HepG2 (cell line): ENCODE results near the gene TIMM9. TPM values are rescaled to one million over a fixed set of nuclear protein-coding genes. Genes with fewer than 3 reads are reported as not detected.

Experiments
- ERF ChIP-seq: IDR thresholded peaks from 2 replicates; pipeline ENCODE4 v1.6.1; 2018; ENCODE audit warnings: missing biosample characterization, missing genetic modification reagents
- GZF1 ChIP-seq: sonication (generic); formaldehyde crosslinking; IDR thresholded peaks from 2 replicates; pipeline ENCODE4 v1.5.1; 2020; ENCODE audit warnings: mild to moderate bottlenecking, missing genetic modification reagents
- IRF9 ChIP-seq: sonication (generic); formaldehyde crosslinking; IDR thresholded peaks from 2 replicates; pipeline ENCODE4 v1.8.0; 2022; ENCODE audit warnings: missing genetic modification reagents, mild to moderate bottlenecking, borderline replicate concordance
- JDP2 ChIP-seq: sonication (generic); formaldehyde crosslinking; IDR thresholded peaks from 2 replicates; pipeline ENCODE4 v1.8.1; 2022; ENCODE audit warnings: missing genetic modification reagents, borderline replicate concordance
- KLF13 ChIP-seq: sonication (generic); formaldehyde crosslinking; IDR thresholded peaks from 2 replicates; pipeline ENCODE4 v1.4.0; 2020; ENCODE audit warnings: mild to moderate bottlenecking, missing genetic modification reagents
- MYPOP ChIP-seq: sonication (generic); formaldehyde crosslinking; IDR thresholded peaks from 2 replicates; pipeline ENCODE4 v1.8.1; 2023; ENCODE audit warnings: mild to moderate bottlenecking, moderate library complexity, missing genetic modification reagents
- PCBP2 ChIP-seq: fragments of 200-400 bp; formaldehyde crosslinking; optimal IDR thresholded peaks from 2 replicates; pipeline ENCODE3; 2018; ENCODE audit warnings: low read length, low read depth; ENCODE audit not compliant: poor library complexity, severe bottlenecking
- PITX1 ChIP-seq: sonication (generic); formaldehyde crosslinking; IDR thresholded peaks from 2 replicates; pipeline ENCODE4 v1.5.1; 2020; ENCODE audit warnings: mild to moderate bottlenecking, missing genetic modification reagents
- RFX1 ChIP-seq: fragments of 450-650 bp; IDR thresholded peaks from 2 replicates; pipeline ENCODE4 v1.6.1; 2017
- TEF ChIP-seq: sonication (generic); formaldehyde crosslinking; IDR thresholded peaks from 2 replicates; pipeline ENCODE4 v1.5.0; 2020; ENCODE audit warnings: missing genetic modification reagents
- ZBTB39 ChIP-seq: sonication (generic); formaldehyde crosslinking; IDR thresholded peaks from 2 replicates; pipeline ENCODE4 v1.5.0; 2020; ENCODE audit warnings: missing genetic modification reagents
- ZBTB4 ChIP-seq: sonication (generic); formaldehyde crosslinking; IDR thresholded peaks from 2 replicates; pipeline ENCODE4 v1.4.0; 2020; ENCODE audit warnings: missing genetic modification reagents, mild to moderate bottlenecking, borderline replicate concordance
- ZIK1 ChIP-seq: sonication (generic); formaldehyde crosslinking; IDR thresholded peaks from 2 replicates; pipeline ENCODE4 v1.5.0; 2020; ENCODE audit warnings: mild to moderate bottlenecking, low read depth, missing genetic modification reagents, borderline replicate concordance
- ZNF30 ChIP-seq: sonication (generic); formaldehyde crosslinking; IDR thresholded peaks from 2 replicates; pipeline ENCODE4 v1.5.0; 2020; ENCODE audit warnings: mild to moderate bottlenecking, missing genetic modification reagents
- ZNF33B ChIP-seq: sonication (generic); formaldehyde crosslinking; IDR thresholded peaks from 2 replicates; pipeline ENCODE4 v1.5.1; 2020; ENCODE audit warnings: mild to moderate bottlenecking, missing genetic modification reagents
- ZNF576 ChIP-seq: sonication (generic); formaldehyde crosslinking; IDR thresholded peaks from 2 replicates; pipeline ENCODE4 v1.4.0; 2020; ENCODE audit warnings: mild to moderate bottlenecking, missing genetic modification reagents
- ZNF670 ChIP-seq: sonication (generic); formaldehyde crosslinking; IDR thresholded peaks from 2 replicates; pipeline ENCODE4 v1.8.0; 2022; ENCODE audit warnings: mild to moderate bottlenecking, missing genetic modification reagents, borderline replicate concordance
- ZSCAN29 ChIP-seq: sonication (generic); formaldehyde crosslinking; conservative IDR thresholded peaks from 2 replicates; pipeline ENCODE4 v1.4.0; 2020; ENCODE audit warnings: mild to moderate bottlenecking, missing genetic modification reagents
- polyA plus RNA-seq, 8 experiments: library from polyadenylated mRNA; depleted of rRNA in 3 of 8; stranded (reverse) in 7 of 8; unstranded in 1 of 8; fragments of >200 nt; fragmentation: Illumina TruSeq in 4 of 8; extraction: Trizol in 4 of 8; gene quantifications; 2 replicates each; pipeline versions ENCODE4 v1.2.1 to v1.2.3, GENCODE V29; 2011 to 2016; ENCODE audit warnings: low read depth in 4 of 8, missing spikeins in 1 of 8, mixed read lengths in 1 of 8; ENCODE audit not compliant: insufficient read depth in 1 of 8
- total RNA-seq, 5 experiments: library from RNA; depleted of rRNA; stranded (reverse); fragments of >200 nt; fragmentation: Illumina TruSeq; extraction: Trizol; gene quantifications; 2 replicates each; pipeline ENCODE4 v1.2.3, GENCODE V29; 2016; ENCODE audit warnings: low read depth in 1 of 5
- TF ChIP-seq, protein P1 (sequence below): IDR thresholded peaks from 2 replicates; pipeline ENCODE4 v1.6.1; 2016; ENCODE audit warnings: mild to moderate bottlenecking, missing biosample characterization, missing genetic modification reagents

The TIMM9 gene
- total and polyA plus RNA-seq, 2 of the 13 experiments (the other 11 are each of a cell fraction or from before 2014, with no cell fraction given): 30.5 to 42.5 TPM

DNA sequence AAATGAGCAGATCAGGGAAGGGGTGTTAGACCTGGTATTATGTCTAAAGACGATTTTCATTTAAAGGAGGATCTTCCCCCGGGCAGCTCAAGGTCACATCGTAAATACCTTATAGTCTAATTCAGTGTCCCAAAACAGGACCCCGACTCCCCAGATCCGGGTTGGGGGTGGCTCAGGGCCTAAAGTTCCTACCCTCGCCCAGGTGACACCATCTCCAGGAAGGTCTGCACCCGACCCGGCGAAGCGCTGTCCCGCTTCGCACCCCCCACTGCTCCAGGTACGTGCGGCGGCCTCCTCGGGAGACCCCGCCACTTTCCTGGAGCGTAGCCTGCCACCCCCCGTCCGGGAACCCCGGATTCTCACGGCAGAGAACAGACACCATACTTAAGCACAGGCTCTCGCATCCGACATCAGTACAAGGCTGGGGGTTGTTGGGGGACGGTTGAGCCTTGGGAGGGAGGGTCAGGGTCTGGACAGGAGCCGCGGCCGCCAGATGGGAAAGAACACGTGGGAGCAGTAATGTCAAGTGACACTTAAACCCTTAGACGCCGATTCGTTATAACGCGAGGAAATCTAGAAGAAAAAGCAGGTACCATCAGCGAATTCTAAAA, 556 bp downstream of the TIMM9 start (continued):
- TF ChIP-seq MYPOP (CRISPR knock-in tag) (no peak; the same call in 1 of the 2 replicates), PITX1 (peak; percentile 95), ZNF576 (CRISPR knock-in tag) (no peak), RFX1 (no peak), IRF9 (0 out of 2 replicates have a peak, but pooled peaks have one; percentile 38), ZIK1 (CRISPR knock-in tag) (no peak), ZSCAN29 (CRISPR knock-in tag) (no peak), GZF1 (CRISPR knock-in tag) (no peak), KLF13 (CRISPR knock-in tag) (no peak), TEF (CRISPR knock-in tag) (no peak), ZBTB39 (CRISPR knock-in tag) (no peak), ZNF33B (CRISPR knock-in tag) (peak; percentile 76; the same call in 1 of the 2 replicates), PCBP2 (no peak), ZNF30 (CRISPR knock-in tag) (no peak), JDP2 (CRISPR knock-in tag) (no peak), ZNF670 (CRISPR knock-in tag) (peak; percentile 64; the same call in 1 of the 2 replicates), ZBTB4 (CRISPR knock-in tag) (no peak), ERF (CRISPR knock-in tag) (no peak)
- TF ChIP-seq, protein P1, sequence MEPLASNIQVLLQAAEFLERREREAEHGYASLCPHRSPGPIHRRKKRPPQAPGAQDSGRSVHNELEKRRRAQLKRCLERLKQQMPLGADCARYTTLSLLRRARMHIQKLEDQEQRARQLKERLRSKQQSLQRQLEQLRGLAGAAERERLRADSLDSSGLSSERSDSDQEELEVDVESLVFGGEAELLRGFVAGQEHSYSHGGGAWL (CRISPR knock-in tag): no peak
